Measurements from ENCODE around the gene ATPAF1.
"Not testable (repeated sequence)": the region's sequence is repeated elsewhere in the genome, so short reads cannot be mapped to it uniquely, and the experiment has no call there.

Gene ATPAF1

GRCh38 chr1:46679789-46680573 lies 11.8 kb upstream of the ATPAF1 start:
- no peak for DNase-seq

DNA sequence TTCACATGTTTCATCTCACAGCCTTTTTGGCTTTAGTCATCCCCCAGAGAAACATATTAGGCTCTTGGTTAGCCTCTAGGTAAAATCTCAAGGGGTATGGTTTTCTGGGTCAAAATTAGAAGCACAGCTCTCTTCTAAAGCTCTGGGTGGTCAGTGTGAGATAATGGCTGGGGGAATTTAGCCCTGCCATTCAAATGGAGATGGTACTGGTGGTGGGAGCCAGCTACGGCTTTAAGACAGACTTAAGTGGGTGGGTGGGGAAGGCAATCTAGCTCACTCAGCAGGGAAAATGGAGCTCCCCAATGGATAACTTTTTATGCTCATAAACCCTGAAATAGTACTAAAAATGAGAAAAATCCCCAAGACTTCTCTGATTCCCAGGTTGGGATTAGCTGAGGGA lies 9.2 kb upstream of the ATPAF1 start:
- no peak for DNase-seq

DNA sequence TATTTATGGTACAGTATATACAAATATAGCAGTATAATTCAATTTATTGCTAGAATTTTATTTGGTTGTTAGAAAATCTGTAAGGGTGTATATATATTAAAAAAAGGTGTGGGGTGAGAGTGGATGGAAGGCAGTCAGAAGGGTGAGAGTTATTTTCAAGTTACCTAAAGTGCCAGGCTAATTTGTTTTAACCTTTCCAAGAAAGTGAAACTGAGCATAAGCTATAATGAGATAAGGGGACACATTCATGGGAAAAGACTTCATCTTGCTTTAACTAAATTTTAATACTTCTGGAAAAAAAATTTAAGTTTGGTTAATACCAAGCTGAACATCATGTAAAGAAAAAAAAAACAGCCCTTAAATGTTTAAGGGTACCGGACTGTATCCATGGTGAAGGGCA lies 8.4 kb upstream of the ATPAF1 start:
- DNase-seq, result no peak

GRCh38 chr1:46675549-46676314 lies 7.6 kb upstream of the ATPAF1 start:
- DNase-seq, result no peak

DNA sequence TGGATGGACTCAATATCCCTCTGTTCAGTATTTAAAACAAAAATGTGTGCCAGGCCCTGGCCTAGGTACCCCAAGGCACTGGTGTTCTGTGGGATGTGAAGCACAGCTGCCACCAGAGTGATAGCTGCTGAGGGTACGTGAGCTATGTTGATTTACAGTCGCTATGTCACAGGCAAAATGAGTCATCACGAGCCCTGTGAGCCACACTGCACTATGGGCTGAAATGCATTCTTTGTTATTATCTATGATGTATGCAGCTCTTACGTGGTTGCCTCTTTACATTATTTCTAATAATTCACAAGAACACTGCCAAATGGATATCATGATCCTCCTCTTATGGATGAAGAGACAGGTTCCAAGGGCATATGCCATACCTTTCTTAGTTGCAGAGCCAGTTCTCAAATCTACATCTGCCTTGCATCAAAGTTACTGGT lies 5.6 kb upstream of the ATPAF1 start:
- DNase-seq, result no peak

DNA sequence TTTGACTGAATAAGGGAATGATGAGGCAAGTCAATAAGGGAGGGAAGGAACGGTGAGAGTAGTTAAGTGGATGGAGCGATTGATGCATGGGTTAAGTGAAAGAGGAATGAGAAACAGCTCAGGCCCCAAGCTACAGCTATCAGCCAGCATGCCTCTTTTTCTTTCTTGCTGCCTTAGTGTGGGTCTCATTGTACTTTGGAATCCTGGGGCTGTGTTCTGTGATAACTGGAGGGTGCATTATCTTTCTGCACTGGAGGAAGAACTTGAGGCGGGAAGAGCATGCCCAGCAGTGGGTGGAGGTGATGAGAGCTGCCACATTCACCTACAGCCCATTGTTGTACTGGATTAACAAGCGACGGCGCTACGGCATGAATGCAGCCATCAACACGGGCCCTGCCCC lies 4.5 kb upstream of the ATPAF1 start:
- DNase-seq, result no peak

DNA sequence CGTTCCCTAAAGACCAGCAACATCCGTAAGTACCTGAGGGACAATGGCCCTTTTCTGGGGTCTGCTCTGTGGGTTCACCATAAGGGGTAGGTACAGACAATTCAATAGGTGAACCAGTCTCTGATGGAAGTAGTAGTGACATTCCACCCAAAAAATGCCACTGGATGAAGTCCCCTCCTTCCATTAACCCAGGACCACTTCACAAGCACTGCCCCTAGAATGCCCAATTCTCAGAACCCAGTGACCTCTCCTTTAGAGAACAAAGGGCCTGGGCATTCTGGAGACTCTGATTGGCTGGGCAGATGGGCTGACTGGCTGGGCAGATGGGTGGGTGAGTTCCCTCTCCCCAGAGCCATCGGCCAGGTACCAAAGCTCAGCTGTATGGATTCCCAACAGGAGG lies 3.4 kb upstream of the ATPAF1 start, which contains the start of gene TEX38:
TEX38 (plus strand) TSS at position 301 of the 400 bp plus-strand sequence; CDS start at position 382, 81 bp downstream.
- DNase-seq, result no peak

DNA sequence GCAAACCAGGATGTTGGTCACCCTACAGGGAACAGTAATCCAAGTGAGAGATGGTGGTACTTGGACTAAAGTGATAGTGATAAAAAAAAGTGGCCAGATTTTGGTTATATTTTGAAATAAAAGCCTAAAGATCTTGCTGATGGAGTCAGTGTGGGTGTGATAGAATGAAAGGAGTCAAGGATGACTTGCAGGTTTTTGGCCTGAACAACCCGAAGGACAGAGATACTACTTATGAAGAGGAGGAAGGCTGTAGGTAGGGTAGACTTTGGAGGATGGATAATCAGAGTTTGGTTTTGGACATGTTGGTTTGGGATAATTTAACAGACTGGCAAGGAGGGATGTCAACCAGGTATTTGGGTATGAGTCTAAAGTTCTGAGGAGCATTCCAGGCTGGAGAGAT lies 2.0 kb upstream of the ATPAF1 start:
- no peak for DNase-seq

- DNase-seq, result no peak
Observed at GRCh38 chr1:46665983-46666382, 2.2 kb downstream of the ATPAF1 start.

- not testable (repeated sequence) for DNase-seq
Observed at GRCh38 chr1:46662919-46663318, 5.2 kb downstream of the ATPAF1 start.

GRCh38 chr1:46660116-46660515 lies 8.0 kb downstream of the ATPAF1 start:
- not testable (repeated sequence) for DNase-seq

DNA sequence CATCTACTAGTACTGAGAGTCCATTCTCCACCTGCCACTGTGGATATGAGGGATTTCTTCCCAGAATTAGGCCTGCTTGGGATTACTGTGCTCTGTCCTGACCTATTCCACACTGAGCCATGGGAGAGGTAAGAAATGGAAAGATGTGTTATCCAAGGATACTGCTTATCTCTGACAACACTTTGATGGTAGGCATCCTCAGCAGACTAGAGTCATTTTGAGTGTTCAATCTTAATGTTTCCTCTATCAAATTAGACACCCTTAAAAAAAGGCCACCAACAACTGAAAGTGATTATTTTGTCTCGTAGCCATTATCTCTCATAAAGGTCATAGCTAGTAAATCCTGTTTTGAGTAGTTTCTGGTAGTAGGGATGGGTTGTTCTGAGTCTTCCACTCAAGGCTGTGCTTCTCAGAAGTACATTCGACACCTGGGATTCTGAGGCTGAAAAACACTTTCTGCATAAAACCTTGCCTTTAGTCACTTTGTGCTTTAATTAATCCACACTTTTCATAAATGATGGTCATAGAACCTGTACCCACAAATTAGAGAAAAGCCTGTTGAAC lies 8.8 kb downstream of the ATPAF1 start:
- no peak for DNase-seq

DNA sequence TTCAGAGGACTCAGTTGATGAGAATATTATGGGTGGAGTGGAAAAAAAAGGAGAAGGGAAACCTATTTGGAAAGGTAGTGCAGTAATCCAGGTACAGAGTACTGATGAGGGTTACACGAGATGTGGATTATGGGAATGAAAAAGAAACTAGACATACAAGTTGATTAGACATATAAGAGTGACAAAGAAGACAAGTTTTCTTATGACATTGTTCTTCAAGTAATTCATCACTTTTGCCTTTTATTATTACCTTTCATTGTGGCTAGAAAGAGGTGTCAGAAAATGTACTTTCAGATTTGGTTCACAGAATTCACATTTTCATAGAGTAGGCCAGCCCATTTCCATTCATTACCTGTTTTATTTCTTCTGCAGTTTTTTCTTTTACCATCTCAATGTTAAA lies 10.4 kb downstream of the ATPAF1 start:
- no peak for DNase-seq

- no peak for DNase-seq
Observed at GRCh38 chr1:46656643-46657042, 11.5 kb downstream of the ATPAF1 start.

DNA sequence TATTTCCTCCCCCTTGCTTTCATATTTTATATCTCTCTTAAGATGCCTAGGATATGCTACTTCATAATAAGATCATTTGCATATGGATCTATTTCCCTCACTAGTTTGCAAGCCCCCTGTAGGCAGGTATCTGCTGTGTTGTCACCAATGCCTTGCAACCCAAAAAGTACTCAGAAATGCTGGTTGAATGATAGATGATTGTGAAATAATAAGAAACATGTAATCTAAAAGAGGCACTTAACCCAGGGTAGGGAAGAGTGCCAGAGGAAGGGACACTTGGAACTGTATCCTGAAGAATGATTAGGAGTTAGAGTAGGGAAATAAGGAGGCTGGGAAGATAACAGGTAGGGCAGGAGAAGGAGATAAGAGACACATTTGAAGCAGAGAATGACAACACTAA lies 12.3 kb downstream of the ATPAF1 start:
- no peak for DNase-seq

- not testable (repeated sequence) for DNase-seq
Observed at GRCh38 chr1:46654698-46655097, 13.5 kb downstream of the ATPAF1 start.

GRCh38 chr1:46654012-46654411 lies 14.2 kb downstream of the ATPAF1 start:
- DNase-seq, result no peak

DNA sequence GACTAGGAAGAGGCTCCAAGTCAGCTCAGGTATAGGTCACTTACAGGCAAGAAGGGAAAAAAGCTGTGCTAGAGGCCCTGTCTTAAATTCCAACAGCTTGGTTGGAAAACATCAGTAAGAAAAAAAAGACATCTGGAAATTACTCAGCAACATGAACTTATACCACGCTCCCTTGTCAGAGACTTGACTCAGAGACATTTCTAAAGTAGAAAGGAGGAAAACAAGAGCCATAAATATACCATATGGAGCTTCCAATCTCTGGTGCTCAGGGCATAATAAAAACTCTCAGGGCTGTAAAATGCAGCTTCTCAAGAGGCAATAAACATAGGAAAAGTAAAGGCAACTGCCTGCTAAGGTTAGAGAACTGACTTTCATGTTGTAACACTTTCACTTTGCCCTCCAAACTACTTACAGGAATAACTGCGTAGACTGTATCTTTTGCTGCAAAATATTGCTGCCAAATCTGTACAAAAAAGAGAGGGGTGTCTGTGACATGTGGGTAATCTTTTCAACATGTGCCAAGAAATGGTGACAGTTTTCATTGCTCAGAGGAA lies 14.7 kb downstream of the ATPAF1 start:
- DNase-seq, result no peak

DNA sequence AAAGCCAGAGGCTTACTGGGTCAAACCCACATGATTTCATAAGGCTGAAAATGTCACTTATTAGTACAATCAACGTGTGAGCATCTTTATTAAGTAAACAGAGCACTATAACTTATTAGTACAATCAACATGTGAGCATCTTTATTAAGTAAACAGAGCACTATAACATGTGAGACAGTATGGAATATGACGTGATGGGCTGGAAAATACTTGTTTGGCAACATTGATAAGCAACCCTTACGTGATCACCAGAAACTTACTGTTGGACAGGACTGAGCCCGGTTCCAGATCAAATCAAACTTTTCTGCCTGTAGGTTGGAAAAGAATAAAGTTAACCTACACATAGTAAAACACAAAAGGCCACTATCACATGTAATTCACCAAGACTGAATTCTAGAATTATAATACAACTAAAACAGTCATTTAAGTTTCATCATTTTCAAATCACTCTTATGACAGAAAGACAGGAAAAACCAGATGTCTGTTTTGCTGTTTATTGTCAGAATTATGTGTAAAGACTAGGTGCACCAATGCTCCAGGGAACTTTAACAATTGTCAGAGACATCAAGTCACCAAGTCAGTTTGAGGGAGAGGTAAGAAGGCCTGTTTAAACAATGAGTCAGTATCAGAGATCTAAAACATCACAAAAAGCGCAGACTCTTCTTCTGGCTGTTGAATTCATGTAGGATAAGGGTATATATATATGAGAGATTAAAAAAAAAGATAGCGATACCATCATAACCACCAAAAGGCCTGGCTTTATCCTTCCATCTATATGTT lies 15.7 kb downstream of the ATPAF1 start:
- no peak for DNase-seq

DNA sequence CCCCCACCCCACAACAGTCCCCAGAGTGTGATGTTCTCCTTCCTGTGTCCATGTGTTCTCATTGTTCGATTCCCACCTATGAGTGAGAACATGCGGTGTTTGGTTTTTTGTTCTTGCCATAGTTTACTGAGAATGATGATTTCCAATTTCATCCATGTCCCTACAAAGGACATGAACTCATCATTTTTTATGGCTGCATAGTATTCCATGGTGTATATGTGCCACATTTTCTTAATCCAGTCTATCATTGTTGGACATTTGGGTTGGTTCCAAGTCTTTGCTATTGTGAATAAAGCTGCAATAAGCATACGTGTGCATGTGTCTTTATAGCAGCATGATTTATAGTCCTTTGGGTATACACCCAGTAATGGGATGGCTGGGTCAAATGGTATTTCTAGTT lies 17.0 kb downstream of the ATPAF1 start:
- DNase-seq, result not testable (repeated sequence)

GRCh38 chr1:46650491-46650890 lies 17.7 kb downstream of the ATPAF1 start:
- no peak for DNase-seq

DNA sequence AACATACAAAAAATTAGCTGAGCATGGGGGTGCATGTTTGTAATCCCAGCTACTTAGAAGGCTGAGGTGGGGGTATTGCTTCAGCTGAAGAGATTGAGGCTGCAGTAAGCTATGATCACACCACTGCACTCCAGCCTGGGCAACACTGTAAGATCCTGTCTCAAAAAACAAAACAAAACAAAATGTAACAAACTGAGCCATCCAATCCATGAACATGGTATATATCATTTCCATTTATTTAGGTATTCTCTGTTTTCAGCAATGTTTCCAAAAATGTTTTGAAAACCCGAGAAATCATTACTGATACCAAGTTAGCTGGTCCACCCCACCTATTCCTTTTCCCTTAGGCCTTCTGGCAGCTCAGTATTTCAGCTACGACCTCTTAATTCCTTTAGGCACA lies 18.4 kb downstream of the ATPAF1 start:
- no peak for DNase-seq

GRCh38 chr1:46647611-46648010 lies 20.6 kb downstream of the ATPAF1 start:
- no peak for DNase-seq

Measured in NCI-H1694 treated with DMSO at 0.1 percent for 48 hours (cell line).